Keratinocyte (primary cell): Measurements from ENCODE around the gene EXOC6B. TPM values are rescaled to one million over a fixed set of nuclear protein-coding genes. Genes with fewer than 3 reads are reported as not detected.

Experiments
- DNase-seq: peaks from one replicate; pipeline ENCODE4 v3.0.0-alpha.2; 2011; ENCODE audit warnings: low read depth, missing footprints, low spot score
- FAIRE-seq: peaks from 2 replicates; lab custom pipeline; 2011; peaks lifted over from hg19 to GRCh38; lab: Jason Lieb, UNC
- H2AFZ ChIP-seq: 2 replicates; pipeline ENCODE4 v1.6.0; 2012; ENCODE audit warnings: low read length, control low read depth, inconsistent platforms; ENCODE audit not compliant: control insufficient read depth
- H3K27ac ChIP-seq: 2 replicates; pipeline ENCODE4 v1.5.1; 2011; ENCODE audit warnings: low read length; ENCODE audit not compliant: control insufficient read depth, insufficient read depth
- H3K27me3 ChIP-seq: 3 replicates; pipeline ENCODE4 v1.6.0; 2011; ENCODE audit warnings: low read length; ENCODE audit not compliant: control insufficient read depth, insufficient read depth; ENCODE audit errors: extremely low read depth
- H3K36me3 ChIP-seq, 2 experiments: 2 replicates in 1 of 2; 3 replicates in 1 of 2; pipeline ENCODE4 v1.5.1; 2011; ENCODE audit warnings: low read length in 2 of 2, mild to moderate bottlenecking in 1 of 2; ENCODE audit not compliant: control insufficient read depth in 2 of 2, insufficient read depth in 2 of 2; ENCODE audit errors: extremely low read depth in 1 of 2
- H3K4me1 ChIP-seq: 3 replicates; pipeline ENCODE4 v1.5.1; 2011; ENCODE audit warnings: low read length; ENCODE audit not compliant: control insufficient read depth, insufficient read depth; ENCODE audit errors: extremely low read depth
- H3K4me2 ChIP-seq: 3 replicates; pipeline ENCODE4 v1.6.0; 2011; ENCODE audit warnings: low read depth, low read length; ENCODE audit not compliant: control insufficient read depth, insufficient read depth; ENCODE audit errors: extremely low read depth
- H3K4me3 ChIP-seq, 3 experiments: fragments of 200-600 bp in 1 of 3; sonication (generic) in 1 of 3; 2 replicates in 2 of 3; 3 replicates in 1 of 3; pipeline ENCODE4 v1.5.1; 2011 to 2016; ENCODE audit warnings: low read length in 3 of 3, mild to moderate bottlenecking in 3 of 3, control low read depth in 2 of 3, inconsistent platforms in 1 of 3, low read depth in 1 of 3, mixed read lengths in 1 of 3, mixed run types in 1 of 3, moderate library complexity in 1 of 3; ENCODE audit not compliant: control insufficient read depth in 2 of 3, insufficient read depth in 2 of 3; ENCODE audit errors: extremely low read depth in 1 of 3
- H3K79me2 ChIP-seq: 2 replicates; pipeline ENCODE4 v1.6.0; 2012; ENCODE audit warnings: low read length; ENCODE audit not compliant: control insufficient read depth, insufficient read depth
- H3K9ac ChIP-seq: 3 replicates; pipeline ENCODE4 v1.6.0; 2011; ENCODE audit warnings: low read length; ENCODE audit not compliant: control insufficient read depth, insufficient read depth; ENCODE audit errors: extremely low read depth
- H3K9me1 ChIP-seq: 3 replicates; pipeline ENCODE4 v1.6.0; 2011; ENCODE audit warnings: low read length; ENCODE audit not compliant: control insufficient read depth, insufficient read depth; ENCODE audit errors: extremely low read depth
- H3K9me3 ChIP-seq: 2 replicates; pipeline ENCODE4 v1.5.1; 2012; ENCODE audit warnings: low read depth, low read length; ENCODE audit not compliant: control insufficient read depth
- H4K20me1 ChIP-seq: 3 replicates; pipeline ENCODE4 v1.6.0; 2011; ENCODE audit warnings: low read length; ENCODE audit not compliant: control insufficient read depth, insufficient read depth; ENCODE audit errors: extremely low read depth
- EZH2 ChIP-seq: IDR thresholded peaks from one replicate; pipeline ENCODE4 v1.6.1; 2012; ENCODE audit warnings: inconsistent platforms, mild to moderate bottlenecking, low read length, moderate library complexity
- dilution Hi-C: fragments of 300-500 bp; cut with MboI; formaldehyde crosslinking; loops from one replicate; pipeline ENCODE4 v1.7.0; 2020; ENCODE audit warnings: low sequenced_read_pairs; ENCODE audit not compliant: extremely low pct_ligation_motif_present
- polyA plus RNA-seq, 5 experiments: library from polyadenylated mRNA; depleted of rRNA in 3 of 5; stranded (reverse) in 3 of 5; stranded (forward) in 1 of 5; unstranded in 1 of 5; fragments of >200 nt; gene quantifications; 1 replicate in 1 of 5; 2 replicates in 3 of 5; 3 replicates in 1 of 5; pipeline versions ENCODE4 v1.2.1 to v1.2.3, GENCODE V29; 2011 to 2012; ENCODE audit warnings: missing spikeins in 2 of 5, low read depth in 1 of 5, low replicate concordance in 1 of 5
- TF ChIP-seq, protein P1 (sequence below), 3 experiments: IDR thresholded peaks in 1 of 3; conservative IDR thresholded peaks in 1 of 3; optimal IDR thresholded peaks in 1 of 3; 2 replicates in 2 of 3; 3 replicates in 1 of 3; pipeline versions ENCODE3 to v1.5.1; 2011; ENCODE audit warnings: low read length in 3 of 3, mild to moderate bottlenecking in 3 of 3, moderate library complexity in 2 of 3, control low read depth in 1 of 3, inconsistent platforms in 1 of 3; ENCODE audit not compliant: insufficient read depth in 2 of 3; ENCODE audit errors: extremely low read depth in 1 of 3

The EXOC6B gene
- polyA plus RNA-seq, 1 donor (not counting 4 experiments of a cell fraction or from before 2014, with no cell fraction given) = 37.3 TPM

DNA sequence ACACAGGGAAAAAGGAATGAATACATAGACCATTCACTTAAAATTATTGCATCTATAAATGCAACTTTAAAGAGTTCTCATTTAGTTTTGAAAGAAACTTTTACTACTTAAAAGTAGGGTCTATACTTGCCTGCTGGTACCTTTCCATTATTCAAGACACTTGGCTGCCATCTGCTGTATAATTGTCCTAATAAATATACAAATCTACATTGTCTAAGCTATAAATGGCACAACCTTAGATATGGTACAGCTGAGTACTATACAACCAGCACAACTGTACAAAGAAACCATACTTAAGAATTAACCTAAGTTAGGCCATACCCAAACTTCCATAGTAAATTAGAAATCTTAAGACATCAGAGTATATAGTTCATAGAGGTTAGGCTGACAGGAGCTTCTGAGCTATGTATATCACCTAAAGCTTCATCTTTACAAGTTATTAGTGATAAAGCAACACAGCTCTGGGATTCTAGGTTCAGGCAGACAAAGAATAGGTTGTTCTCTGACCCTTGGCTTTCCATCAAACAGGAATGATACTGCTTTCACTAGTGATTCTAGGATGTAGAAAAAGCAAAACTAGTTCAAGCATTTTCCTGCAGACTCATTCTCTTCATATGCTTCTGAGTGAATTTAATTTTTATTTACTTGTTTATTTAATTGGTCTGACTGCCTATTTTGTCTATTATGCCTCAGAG is 22.1 kb downstream of the EXOC6B start:
- FAIRE-seq (no peak), DNase-seq (no peak)
- Histone ChIP-seq H3K4me2 (no peak overlapping the region), H3K4me3 (no peak overlapping the region), H3K36me3 (peaks cover 2 to 3% of the 10 kb centered on the region in 2 experiments), H3K9ac (no peak overlapping the region), H3K4me1 (peaks cover 6% of the 10 kb centered on the region), H3K27me3 (no peaks in the 10 kb centered on the region), H4K20me1 (no peaks in the 10 kb centered on the region), H3K9me3 (peaks cover 2% of the 10 kb centered on the region), H3K27ac (no peak overlapping the region), H2AFZ (no peak overlapping the region), H3K79me2 (peaks cover 46% of the 10 kb centered on the region), H3K9me1 (no peaks in the 10 kb centered on the region)
- no peak for TF ChIP-seq EZH2
- TF ChIP-seq, protein P1, sequence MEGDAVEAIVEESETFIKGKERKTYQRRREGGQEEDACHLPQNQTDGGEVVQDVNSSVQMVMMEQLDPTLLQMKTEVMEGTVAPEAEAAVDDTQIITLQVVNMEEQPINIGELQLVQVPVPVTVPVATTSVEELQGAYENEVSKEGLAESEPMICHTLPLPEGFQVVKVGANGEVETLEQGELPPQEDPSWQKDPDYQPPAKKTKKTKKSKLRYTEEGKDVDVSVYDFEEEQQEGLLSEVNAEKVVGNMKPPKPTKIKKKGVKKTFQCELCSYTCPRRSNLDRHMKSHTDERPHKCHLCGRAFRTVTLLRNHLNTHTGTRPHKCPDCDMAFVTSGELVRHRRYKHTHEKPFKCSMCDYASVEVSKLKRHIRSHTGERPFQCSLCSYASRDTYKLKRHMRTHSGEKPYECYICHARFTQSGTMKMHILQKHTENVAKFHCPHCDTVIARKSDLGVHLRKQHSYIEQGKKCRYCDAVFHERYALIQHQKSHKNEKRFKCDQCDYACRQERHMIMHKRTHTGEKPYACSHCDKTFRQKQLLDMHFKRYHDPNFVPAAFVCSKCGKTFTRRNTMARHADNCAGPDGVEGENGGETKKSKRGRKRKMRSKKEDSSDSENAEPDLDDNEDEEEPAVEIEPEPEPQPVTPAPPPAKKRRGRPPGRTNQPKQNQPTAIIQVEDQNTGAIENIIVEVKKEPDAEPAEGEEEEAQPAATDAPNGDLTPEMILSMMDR (optimal IDR thresholded peaks at IDR 0.05 in 1 of 3, IDR thresholded peaks at IDR 0.05 in 1 of 3, conservative IDR thresholded peaks at IDR 0.05 in 1 of 3; ENCODE audit: extremely low read depth in 1 of 3, insufficient read depth in 2 of 3, low read length in 3 of 3) = no peak
- dilution Hi-C loops = loop anchor here (5.0 kb wide), 1 partner anchor 49 kb away; no protein-coding TSS in a partner anchor

DNA sequence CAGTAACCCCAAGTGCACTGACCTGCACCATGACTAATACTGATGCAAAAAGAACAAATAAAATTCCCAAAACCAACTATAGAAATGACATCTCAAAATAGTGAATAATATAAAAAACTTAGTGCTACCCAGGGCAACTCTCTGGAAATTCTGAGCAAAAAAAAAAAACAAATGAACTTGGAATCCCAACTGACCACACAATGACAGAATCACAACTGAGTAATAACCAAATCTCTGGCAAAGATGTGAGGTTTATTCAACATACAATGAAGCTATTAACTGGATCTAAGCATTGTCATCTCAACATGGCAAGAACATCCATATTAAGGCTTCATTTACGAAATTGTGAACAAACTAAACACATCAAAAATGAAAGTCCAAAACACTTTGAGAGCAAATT is 22.7 kb downstream of the EXOC6B start:
- Histone ChIP-seq H3K27ac (no peak overlapping the region), H3K4me3 (no peak overlapping the region), H4K20me1 (no peaks in the 10 kb centered on the region), H3K9ac (no peak overlapping the region), H3K27me3 (no peaks in the 10 kb centered on the region), H3K36me3 (no peaks in the 10 kb centered on the region), H3K79me2 (peaks cover 44% of the 10 kb centered on the region), H3K4me2 (no peak overlapping the region), H3K9me3 (no peaks in the 10 kb centered on the region), H3K9me1 (no peaks in the 10 kb centered on the region), H3K4me1 (peaks cover 6% of the 10 kb centered on the region), H2AFZ (no peak overlapping the region)
- DNase-seq (no peak), FAIRE-seq (peak; percentile 62)
- dilution Hi-C loops = loop anchor here (5.0 kb wide), 1 partner anchor 49 kb away; no protein-coding TSS in a partner anchor
- TF ChIP-seq, protein P1 (optimal IDR thresholded peaks at IDR 0.05 in 1 of 3, IDR thresholded peaks at IDR 0.05 in 1 of 3, conservative IDR thresholded peaks at IDR 0.05 in 1 of 3; ENCODE audit: extremely low read depth in 1 of 3, insufficient read depth in 2 of 3, low read length in 3 of 3) = no peak
- no peak for TF ChIP-seq EZH2
